ENCODE data around the gene CDC42SE2. TPM values are rescaled to one million over a fixed set of nuclear protein-coding genes. Genes with fewer than 3 reads are reported as not detected.

CDC42SE2 gene, protein sequence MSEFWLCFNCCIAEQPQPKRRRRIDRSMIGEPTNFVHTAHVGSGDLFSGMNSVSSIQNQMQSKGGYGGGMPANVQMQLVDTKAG
- 100 to 1,000 TPM in 1 of 2 donors, 10 to 100 TPM in 1; 84.6 to 102 TPM for total RNA-seq

DNA sequence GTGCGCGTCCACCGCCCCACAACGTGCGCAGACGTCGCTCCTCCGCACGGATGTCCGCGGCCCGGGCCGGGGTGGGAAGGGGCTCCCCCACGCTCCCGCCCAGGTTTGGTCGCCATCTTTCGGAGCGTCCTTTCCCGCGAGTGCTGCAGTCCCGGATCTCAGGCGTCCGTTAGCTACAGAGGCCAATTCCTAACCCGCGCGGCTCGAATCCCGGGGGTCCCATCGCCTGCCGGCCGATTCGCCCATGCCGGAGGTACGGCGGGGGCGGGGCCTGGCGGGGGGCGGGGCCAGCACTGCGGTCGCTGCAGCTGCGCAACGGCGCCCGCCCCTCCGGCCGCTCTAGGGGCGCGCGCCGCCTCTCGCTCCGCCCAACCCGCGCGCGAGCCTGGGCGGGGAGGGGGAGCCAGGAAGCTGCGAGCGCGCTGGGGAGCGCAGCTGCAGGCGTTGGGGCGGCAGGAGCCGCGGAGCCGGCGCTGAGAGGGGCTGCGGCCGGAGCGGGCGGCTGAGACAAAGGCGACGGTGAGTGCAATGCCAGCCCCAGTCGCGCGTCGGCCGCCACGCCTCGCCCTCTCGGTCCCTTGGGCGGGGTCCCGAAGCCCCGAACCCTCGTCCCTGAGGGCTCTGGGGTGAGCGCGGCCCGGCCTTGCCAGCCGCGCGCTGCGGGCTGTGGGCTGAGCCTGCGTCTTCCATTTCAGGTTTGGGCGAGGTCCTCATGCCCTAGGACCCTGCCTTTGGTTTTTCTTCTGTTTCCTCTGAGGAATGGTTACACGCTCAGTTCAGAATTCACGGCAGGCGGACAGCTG, at the start of gene CDC42SE2:
CDC42SE2 (plus strand) TSS at position 406 of the 803 bp plus-strand sequence. CDS start 95,441 bp downstream, outside the sequence.
- DNase-seq (ENCODE audit: low spot score in 2 of 2): peak; percentile 87 to 89
- Mint-ChIP-seq H3K36me3 (peaks cover 13 to 25% of the 10 kb centered on the region in 2 donors), H3K27ac (peak within 1 kb of the TSS; percentile 94 to 97), H3K9me3 (no peaks in the 10 kb centered on the region)
- ATAC-seq: peak; percentile 89 to 90

DNA sequence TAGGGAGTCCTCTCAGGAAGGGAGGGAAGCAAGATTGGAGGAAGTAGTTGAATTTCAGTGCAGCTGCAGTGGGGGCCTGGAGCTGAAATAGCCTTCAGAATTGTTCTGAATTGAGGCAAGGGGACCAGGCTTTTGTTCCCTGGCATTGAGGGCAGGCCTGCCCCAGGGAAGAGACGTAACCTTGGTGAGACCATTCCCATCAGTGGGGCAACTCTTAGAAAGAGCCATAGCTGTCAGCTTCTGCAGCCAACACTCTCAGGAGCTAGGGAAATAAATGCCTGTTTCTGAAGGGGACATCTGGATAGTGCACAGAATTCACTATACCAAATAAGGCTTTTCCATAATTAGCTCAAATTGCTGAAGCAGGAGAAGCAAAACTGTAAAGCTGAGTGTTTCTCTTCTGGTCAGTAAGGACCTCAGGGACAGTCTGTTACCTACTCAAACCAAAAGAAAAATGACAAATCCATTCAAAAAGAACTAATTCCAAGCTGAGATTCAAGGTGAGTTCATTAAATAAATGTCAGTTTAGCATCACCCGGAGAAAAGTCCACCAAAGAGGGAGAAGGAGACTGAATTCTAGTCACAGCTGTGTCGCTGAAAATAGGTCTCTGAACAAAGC, 49.1 kb upstream of the CDC42SE2 start:
- no peak for DNase-seq (ENCODE audit: low spot score in 2 of 2)
- no peak for ATAC-seq
- Mint-ChIP-seq H3K27ac (peak overlapping the region in 1 of 2 donors; percentile 65), H3K36me3 (peaks cover 0 to 15% of the 10 kb centered on the region in 2 donors), H3K9me3 (peaks cover 0 to 4% of the 10 kb centered on the region in 2 donors)

DNA sequence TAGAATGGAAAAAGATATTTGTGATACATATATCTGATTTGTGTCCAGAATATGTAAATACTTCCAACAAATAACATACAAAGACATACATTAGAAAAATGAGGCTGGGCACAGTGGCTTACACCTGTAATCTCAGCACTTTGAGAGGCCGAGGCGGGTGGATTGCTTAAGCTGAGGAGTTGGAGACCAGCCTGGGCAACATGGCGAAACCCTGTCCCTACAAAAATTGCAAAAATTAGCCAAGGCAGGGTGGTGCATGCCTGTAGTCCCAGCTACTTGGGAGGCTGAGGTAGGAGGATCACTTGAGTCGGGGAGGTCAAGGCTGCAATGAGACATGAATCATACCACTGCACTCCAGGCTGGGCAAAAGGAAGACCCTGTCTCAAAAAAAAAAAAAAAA, 46.1 kb upstream of the CDC42SE2 start:
- DNase-seq (ENCODE audit: low spot score in 2 of 2) (no peak), ATAC-seq (no peak)
- Mint-ChIP-seq H3K9me3 (no peaks in the 10 kb centered on the region), H3K27ac (no peak overlapping the region), H3K36me3 (peaks cover 0 to 10% of the 10 kb centered on the region in 2 donors)

DNA sequence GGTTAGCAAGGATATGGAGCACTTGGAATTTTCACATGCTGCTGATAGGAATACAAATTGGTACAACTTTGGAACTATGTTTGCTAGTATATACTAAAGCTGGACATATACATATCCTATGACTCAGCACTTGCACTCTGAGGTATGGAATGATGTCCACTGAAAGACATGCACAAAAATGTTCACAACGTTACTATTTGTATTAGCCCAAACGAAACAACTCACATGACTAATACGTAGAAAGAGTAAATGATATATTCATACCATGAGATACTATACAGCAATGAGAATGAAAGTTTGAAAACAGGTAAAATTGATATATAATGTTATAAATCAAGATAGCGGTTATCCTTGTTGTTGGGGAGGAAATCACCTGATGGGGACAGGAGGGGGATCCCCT, 45.5 kb upstream of the CDC42SE2 start:
- ATAC-seq (peak in 1 of 2 donors; percentile 59), DNase-seq (ENCODE audit: low spot score in 2 of 2) (no peak)
- Mint-ChIP-seq H3K36me3 (peaks cover 0 to 9% of the 10 kb centered on the region in 2 donors), H3K9me3 (no peaks in the 10 kb centered on the region), H3K27ac (peak overlapping the region in 1 of 2 donors; percentile 30)

DNA sequence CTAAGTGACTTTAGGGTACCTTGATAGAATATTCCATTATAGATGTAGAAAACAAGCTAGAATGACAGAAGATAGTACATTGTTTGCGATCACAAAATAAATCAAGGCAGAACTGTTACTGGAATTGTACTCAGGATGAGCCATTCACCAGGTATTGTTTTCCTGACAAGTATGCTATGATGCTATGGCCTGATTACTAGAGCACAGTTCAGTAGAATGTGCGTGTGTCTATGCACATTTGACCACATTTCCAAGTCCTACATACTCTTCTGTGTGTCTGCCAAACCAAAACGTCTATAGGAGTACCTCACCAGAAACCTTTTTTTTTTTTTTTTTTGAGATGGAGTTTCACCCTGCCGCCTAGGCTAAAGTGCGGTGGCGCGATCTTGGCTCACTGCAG, 43.3 kb upstream of the CDC42SE2 start:
- Mint-ChIP-seq H3K9me3 (no peaks in the 10 kb centered on the region), H3K36me3 (peaks cover 0 to 9% of the 10 kb centered on the region in 2 donors), H3K27ac (no peak overlapping the region)
- DNase-seq (ENCODE audit: low spot score in 2 of 2): no peak
- no peak for ATAC-seq

DNA sequence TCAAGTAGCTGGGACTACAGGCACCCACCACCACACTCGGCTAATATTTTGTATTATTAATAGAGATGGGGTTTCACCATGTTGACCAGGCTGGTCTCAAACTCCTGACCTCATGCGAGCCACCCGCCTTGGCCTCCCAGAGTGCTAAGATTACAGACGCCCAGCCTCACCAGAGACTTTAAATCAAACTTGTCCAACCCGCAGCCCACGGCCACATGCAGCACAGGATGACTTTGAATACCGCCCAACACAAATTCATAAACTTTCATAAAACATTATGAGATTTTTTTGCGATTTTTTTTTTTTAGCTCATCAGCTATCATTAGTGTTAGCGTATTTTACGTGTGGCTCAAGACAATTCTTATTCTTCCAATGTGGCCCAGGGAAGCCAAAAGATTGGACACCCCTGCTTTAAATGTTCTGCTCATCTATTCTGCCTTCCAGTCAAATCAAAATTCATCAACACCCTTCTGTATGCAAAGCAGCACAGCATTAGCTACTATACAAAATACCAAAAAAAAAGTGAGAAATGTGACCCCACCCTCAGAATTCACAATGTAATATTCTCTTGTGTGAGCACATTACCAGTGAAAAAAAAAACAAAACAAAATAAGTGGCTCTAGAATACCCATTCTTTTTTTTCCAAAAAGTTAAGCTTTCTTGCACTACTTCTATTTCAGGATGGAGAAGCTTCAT, 42.7 kb upstream of the CDC42SE2 start:
- DNase-seq (ENCODE audit: low spot score in 2 of 2) (no peak), ATAC-seq (no peak)

DNA sequence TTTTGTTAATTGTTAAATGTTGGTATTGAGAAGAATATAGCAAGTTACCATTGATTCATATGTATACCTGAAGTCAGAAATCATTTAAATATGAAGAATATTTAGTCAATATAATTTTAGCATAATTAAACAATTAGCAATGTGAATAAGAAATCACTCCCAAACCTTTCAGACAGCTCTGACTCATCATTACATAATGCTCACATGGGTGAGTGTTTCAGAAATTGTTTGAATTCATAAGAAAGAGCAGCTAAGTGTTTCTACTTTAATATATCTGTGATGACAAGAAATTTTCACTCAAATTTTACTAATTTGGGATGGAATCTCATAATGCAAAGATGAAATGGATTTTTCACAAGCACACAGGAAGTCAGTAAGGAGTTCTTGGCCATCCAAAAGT, 42.0 kb upstream of the CDC42SE2 start:
- DNase-seq (ENCODE audit: low spot score in 2 of 2) (no peak), ATAC-seq (no peak)
- Mint-ChIP-seq H3K27ac (no peak overlapping the region), H3K36me3 (peaks cover 0 to 9% of the 10 kb centered on the region in 2 donors), H3K9me3 (no peaks in the 10 kb centered on the region)

More for the DNA sequence above, 42.7 kb upstream of the CDC42SE2 start:
- Mint-ChIP-seq H3K27ac (no peak overlapping the region), H3K36me3 (peaks cover 0 to 9% of the 10 kb centered on the region in 2 donors), H3K9me3 (no peaks in the 10 kb centered on the region)

DNA sequence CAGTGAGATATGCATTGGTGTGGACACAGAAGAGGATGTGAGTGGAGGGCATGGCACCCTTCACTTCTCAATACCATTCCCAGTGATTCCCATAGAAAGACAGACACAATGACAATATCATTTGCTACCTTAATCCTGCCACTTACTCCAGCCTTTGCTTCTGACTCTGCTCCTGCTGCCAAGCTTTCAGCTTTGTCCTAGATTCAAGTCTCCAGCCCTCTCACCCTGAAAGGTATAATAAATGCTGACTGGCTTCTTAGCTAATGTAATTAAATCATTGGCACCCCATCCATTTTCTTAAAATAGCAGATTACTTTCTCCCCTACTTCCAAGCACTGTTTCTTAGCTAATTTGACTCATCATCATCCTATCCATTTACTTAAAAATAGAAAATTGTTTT, 41.1 kb upstream of the CDC42SE2 start:
- no peak overlapping the region for H3K27ac Mint-ChIP-seq
- DNase-seq (ENCODE audit: low spot score in 2 of 2): no peak
- no peak for ATAC-seq
- H3K36me3 Mint-ChIP-seq: peaks cover 0 to 3% of the 10 kb centered on the region in 2 donors
- H3K9me3 Mint-ChIP-seq: no peaks in the 10 kb centered on the region

DNA sequence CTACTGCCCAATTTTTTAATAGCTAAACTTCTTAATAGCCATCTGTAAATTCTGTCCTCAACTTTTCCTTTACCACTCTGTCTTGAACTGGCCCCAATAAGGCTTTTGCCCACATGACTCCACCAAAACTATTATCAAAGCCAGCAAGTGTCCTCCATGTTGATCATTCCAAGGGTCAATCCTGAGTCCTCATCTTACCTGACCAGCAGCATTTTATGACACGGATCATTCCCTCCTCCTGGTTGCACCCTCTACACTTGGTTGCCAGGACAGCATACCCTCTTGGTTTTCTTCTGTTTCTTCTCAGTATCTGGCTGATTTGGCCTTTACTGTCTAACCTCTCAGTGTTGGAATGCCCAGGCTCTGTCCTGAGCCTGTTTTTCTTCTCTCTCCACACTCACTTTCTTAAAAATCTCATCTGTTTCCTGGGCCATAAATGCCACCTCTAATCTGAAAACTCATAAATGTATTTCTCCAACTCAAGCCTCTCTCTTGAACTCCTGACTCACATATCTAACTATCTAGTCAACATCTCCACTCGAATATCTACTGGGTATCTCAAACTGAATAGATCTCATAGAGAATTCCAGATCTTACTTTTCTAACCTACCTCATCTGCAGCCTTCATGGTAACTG, 40.0 kb upstream of the CDC42SE2 start:
- ATAC-seq (no peak), DNase-seq (ENCODE audit: low spot score in 2 of 2) (no peak)
- no peaks in the 10 kb centered on the region for H3K9me3 Mint-ChIP-seq
- no peak overlapping the region for H3K27ac Mint-ChIP-seq
- no peaks in the 10 kb centered on the region for H3K36me3 Mint-ChIP-seq

DNA sequence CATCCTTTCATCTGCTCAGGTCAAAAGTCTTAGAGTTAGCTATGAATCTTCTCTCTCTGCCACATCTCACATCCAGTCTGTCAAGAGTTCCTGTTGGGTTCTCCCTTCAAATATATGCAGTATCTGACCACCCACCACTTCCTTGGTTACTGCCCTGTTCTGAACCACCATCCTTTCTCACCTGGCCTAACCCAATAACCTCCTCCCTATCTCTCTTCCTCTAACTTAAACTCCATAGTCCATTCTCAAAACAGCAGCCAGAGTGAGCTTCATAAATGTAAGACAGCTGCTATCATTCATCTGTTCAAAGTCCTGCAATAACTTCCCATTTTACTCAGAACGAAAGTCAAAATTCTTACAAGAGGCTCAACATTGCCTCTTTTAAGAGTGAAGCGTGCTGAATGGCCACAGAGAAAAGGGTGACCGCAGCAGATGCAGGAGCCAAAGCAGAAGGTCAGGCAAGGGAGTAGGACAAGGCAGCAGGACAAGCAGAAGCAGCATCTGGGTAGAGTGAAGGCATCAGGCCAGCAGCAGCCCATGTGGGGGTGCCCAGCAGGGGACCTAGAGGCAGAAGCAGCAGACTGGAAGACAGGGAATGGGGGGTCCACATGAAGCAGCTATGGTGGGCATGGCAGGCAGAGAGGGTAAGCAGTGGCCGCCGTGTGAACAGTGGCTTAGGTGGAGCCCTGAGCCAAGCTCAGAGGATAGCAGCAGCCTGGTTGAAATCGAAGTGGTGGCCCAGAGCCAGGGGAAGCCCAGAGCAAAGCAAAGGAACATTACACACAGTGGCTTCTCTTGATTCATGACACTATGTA, 39.3 kb upstream of the CDC42SE2 start:
- H3K36me3 Mint-ChIP-seq: no peaks in the 10 kb centered on the region
- DNase-seq (ENCODE audit: low spot score in 2 of 2): no peak
- no peaks in the 10 kb centered on the region for H3K9me3 Mint-ChIP-seq
- ATAC-seq: peak; percentile 82 to 88
- H3K27ac Mint-ChIP-seq: no peak overlapping the region

DNA sequence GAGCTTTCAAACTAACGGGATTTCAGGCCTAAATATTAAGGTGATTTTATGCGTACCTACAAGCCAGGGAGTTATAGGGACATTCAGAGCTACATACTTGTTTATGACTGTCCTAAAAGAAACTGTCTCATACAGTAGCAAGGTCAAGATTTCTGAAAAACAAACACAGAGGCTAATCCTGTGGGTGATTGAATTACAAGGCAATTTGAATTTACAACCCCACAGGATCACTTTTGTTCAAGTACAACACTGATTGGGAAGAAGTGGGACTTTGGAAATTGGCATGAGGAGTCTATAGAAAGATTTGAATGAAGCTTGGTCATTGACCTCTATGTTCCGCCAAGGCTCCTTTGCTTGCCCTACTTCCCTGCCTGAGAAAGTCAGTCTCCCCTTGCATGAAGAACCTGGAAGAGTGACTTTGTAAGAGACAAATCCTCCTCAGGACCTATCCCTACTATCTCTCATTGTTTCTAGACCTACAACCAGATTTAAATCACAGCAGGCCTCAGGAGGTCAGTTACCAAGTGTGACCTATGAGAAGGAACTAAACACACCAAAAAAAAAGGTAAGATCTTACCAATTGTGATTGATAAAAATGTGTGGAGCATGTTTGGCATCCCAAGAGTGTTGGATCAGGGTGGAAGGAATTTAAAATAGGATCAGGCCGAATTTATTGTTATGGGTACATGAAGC, 38.4 kb upstream of the CDC42SE2 start:
- DNase-seq (ENCODE audit: low spot score in 2 of 2) (no peak), ATAC-seq (no peak)
- no peaks in the 10 kb centered on the region for H3K36me3 Mint-ChIP-seq
- no peak overlapping the region for H3K27ac Mint-ChIP-seq
- no peaks in the 10 kb centered on the region for H3K9me3 Mint-ChIP-seq

DNA sequence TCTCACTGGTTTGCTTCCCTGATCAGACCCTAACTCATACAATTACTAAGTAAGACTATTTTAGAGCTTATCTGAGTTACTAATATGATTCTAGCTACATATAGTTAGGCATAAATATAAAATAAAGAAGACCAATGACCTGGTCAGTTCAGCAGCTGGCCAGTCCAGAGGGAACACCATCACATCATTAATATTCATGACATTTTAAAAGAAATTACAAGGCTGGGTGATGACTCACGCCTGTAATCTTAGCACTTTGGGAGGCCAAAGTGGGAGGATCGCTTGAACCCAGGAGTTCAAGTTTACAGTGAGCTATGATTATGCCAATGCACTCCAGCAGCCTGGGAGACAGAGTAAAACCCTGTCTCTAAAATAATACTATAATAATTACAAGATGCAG, 37.0 kb upstream of the CDC42SE2 start:
- no peak for DNase-seq (ENCODE audit: low spot score in 2 of 2)
- ATAC-seq: no peak
- Mint-ChIP-seq H3K27ac (no peak overlapping the region), H3K36me3 (no peaks in the 10 kb centered on the region), H3K9me3 (no peaks in the 10 kb centered on the region)

DNA sequence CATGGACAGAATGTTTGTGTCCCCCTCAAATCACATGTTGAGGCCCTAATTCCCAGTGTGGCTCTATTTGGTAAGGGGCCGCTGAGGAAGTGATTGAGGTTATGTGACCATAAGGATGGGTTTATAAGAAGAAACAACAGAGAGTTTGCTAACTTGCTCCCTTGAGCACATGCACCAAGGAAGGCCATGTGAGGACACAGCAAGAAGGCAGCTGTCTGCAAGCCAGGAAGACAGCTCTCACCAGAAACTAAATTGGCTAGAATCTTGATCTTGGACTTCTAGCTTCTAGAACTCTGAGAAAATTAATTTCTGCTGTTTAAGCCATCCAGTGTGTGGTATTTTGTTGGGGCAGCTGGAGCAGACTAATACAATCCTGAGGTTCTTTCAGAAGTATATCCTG, 35.2 kb upstream of the CDC42SE2 start:
- H3K27ac Mint-ChIP-seq: no peak overlapping the region
- no peaks in the 10 kb centered on the region for H3K36me3 Mint-ChIP-seq
- DNase-seq (ENCODE audit: low spot score in 2 of 2): no peak
- no peak for ATAC-seq
- H3K9me3 Mint-ChIP-seq: no peaks in the 10 kb centered on the region

DNA sequence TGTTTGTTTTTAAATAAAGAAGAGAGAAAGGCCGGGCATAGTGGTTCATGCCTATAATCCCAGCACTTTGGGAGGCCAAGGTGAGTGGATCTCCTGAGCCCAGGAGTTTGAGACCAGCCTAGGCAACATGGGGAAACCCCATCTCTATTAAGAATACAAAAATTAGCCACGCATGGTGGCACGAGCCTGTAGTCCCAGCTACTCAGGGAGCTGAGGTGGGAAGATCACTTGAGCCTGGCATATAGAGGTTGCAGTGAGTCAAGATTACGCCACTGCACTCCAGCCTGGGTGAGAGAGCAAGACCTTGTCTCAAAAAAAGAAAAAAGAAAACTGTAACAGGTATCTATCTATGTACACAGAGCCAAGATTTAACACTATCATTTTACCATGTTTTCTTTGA, 34.2 kb upstream of the CDC42SE2 start:
- Mint-ChIP-seq H3K27ac (no peak overlapping the region), H3K9me3 (no peaks in the 10 kb centered on the region), H3K36me3 (no peaks in the 10 kb centered on the region)
- DNase-seq (ENCODE audit: low spot score in 2 of 2): no peak
- no peak for ATAC-seq

DNA sequence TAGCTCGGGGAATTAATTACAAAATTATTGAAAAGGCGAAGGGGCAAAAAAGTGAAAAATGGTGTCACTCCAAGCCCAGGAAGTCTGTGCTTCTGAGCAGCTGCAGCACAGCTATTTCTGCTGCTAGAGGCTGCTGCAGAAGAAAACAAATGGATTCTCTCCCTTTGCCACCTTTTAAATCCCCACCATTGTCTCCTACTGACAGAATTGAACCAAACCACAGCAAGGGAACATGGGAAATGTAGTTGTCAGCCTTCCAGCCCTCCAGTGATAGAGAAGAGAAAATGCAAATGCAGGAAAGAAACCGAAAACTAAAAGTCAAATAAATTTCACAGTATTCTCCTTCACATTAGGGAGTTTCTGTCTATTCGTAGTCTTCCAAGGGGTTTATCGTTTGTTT, 33.4 kb upstream of the CDC42SE2 start:
- ATAC-seq: no peak
- peak overlapping the region; percentile 41 to 69 for H3K27ac Mint-ChIP-seq
- no peaks in the 10 kb centered on the region for H3K9me3 Mint-ChIP-seq
- no peaks in the 10 kb centered on the region for H3K36me3 Mint-ChIP-seq
- DNase-seq (ENCODE audit: low spot score in 2 of 2): no peak

All from activated naive CD4-positive, alpha-beta T cell treated with anti-CD3 and anti-CD28 coated beads, Interleukin-2, amount 50 U/mL, for 72 hours (primary cell).